Measurements from ENCODE around the gene TTLL5.

Gene TTLL5

DNA sequence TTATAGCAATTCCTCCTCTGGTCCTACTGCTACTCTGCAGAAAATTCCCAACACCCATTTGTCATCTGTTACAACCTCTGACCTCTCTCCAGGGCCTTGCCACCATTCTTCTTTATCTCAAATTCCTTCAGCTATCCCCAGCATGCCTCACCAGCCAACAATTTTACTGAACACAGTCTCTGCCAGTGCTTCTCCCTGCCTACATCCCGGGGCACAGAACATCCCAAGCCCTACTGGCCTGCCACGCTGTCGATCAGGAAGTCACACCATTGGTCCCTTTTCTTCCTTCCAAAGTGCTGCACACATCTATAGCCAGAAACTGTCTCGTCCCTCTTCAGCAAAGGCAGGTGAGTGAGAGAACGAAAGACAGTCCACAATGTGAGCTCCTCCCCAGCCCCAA, 122.1 kb downstream of the TTLL5 start:
- H3K9ac ChIP-seq (ENCODE audit: low read length) = no peak overlapping the region
- H2AFZ ChIP-seq (ENCODE audit: low read depth, low read length, severe bottlenecking) = no peak overlapping the region
- no peaks in the 10 kb centered on the region for H3F3A ChIP-seq (ENCODE audit: insufficient read depth)
- no peaks in the 10 kb centered on the region for H4K20me1 ChIP-seq (ENCODE audit: low read depth, low read length)
- TF ChIP-seq, protein P1, sequence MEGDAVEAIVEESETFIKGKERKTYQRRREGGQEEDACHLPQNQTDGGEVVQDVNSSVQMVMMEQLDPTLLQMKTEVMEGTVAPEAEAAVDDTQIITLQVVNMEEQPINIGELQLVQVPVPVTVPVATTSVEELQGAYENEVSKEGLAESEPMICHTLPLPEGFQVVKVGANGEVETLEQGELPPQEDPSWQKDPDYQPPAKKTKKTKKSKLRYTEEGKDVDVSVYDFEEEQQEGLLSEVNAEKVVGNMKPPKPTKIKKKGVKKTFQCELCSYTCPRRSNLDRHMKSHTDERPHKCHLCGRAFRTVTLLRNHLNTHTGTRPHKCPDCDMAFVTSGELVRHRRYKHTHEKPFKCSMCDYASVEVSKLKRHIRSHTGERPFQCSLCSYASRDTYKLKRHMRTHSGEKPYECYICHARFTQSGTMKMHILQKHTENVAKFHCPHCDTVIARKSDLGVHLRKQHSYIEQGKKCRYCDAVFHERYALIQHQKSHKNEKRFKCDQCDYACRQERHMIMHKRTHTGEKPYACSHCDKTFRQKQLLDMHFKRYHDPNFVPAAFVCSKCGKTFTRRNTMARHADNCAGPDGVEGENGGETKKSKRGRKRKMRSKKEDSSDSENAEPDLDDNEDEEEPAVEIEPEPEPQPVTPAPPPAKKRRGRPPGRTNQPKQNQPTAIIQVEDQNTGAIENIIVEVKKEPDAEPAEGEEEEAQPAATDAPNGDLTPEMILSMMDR (IDR thresholded peaks at IDR 0.05; ENCODE audit: insufficient read depth, low read length, poor library complexity, severe bottlenecking) = no peak
- no peak for TF ChIP-seq EZH2phosphoT487 (conservative IDR thresholded peaks at IDR 0.05; ENCODE audit: low read length)
- H3K9me2 ChIP-seq (replicated peaks; ENCODE audit: insufficient read depth, low read length) = no peaks in the 10 kb centered on the region
- H3K4me2 ChIP-seq (ENCODE audit: low read depth, low read length, poor library complexity, severe bottlenecking) = no peak overlapping the region
- no peaks in the 10 kb centered on the region for H3K27me3 ChIP-seq (ENCODE audit: low read length)
- H3K27ac ChIP-seq (ENCODE audit: low read depth, low read length) = no peak overlapping the region
- no peaks in the 10 kb centered on the region for H3K79me2 ChIP-seq (ENCODE audit: insufficient read depth, low read length)
- H3K4me3 ChIP-seq (ENCODE audit: insufficient read depth, low read length, poor library complexity, severe bottlenecking) = no peak overlapping the region
- peaks cover 17% of the 10 kb centered on the region for H3K36me3 ChIP-seq (ENCODE audit: low read length)
- no peaks in the 10 kb centered on the region for H3K9me3 ChIP-seq (ENCODE audit: insufficient read depth, low read length)

GRCh38 chr14:75783602-75784313, 122.7 kb downstream of the TTLL5 start:
- Histone ChIP-seq H3K9ac (ENCODE audit: low read length) (no peak overlapping the region), H4K20me1 (ENCODE audit: low read depth, low read length) (no peaks in the 10 kb centered on the region), H3F3A (ENCODE audit: insufficient read depth) (peaks cover under 1% of the 10 kb centered on the region; the same call in 1 of the 2 replicates), H3K79me2 (ENCODE audit: insufficient read depth, low read length) (no peaks in the 10 kb centered on the region), H3K4me2 (ENCODE audit: low read depth, low read length, poor library complexity, severe bottlenecking) (no peak overlapping the region), H3K4me3 (ENCODE audit: insufficient read depth, low read length, poor library complexity, severe bottlenecking) (no peak overlapping the region), H3K27me3 (ENCODE audit: low read length) (no peaks in the 10 kb centered on the region), H3K27ac (ENCODE audit: low read depth, low read length) (no peak overlapping the region), H3K9me2 (replicated peaks; ENCODE audit: insufficient read depth, low read length) (no peaks in the 10 kb centered on the region), H3K36me3 (ENCODE audit: low read length) (peaks cover 17% of the 10 kb centered on the region), H2AFZ (ENCODE audit: low read depth, low read length, severe bottlenecking) (no peak overlapping the region), H3K9me3 (ENCODE audit: insufficient read depth, low read length) (no peaks in the 10 kb centered on the region)
- TF ChIP-seq EZH2phosphoT487 (conservative IDR thresholded peaks at IDR 0.05; ENCODE audit: low read length) = no peak
- TF ChIP-seq, protein P1 (IDR thresholded peaks at IDR 0.05; ENCODE audit: insufficient read depth, low read length, poor library complexity, severe bottlenecking) = no peak

GRCh38 chr14:75784314-75784686, 123.3 kb downstream of the TTLL5 start:
- H3K9me2 ChIP-seq (replicated peaks; ENCODE audit: insufficient read depth, low read length) = no peaks in the 10 kb centered on the region
- no peaks in the 10 kb centered on the region for H3K79me2 ChIP-seq (ENCODE audit: insufficient read depth, low read length)
- no peak overlapping the region for H3K4me3 ChIP-seq (ENCODE audit: insufficient read depth, low read length, poor library complexity, severe bottlenecking)
- no peak overlapping the region for H3K4me2 ChIP-seq (ENCODE audit: low read depth, low read length, poor library complexity, severe bottlenecking)
- H4K20me1 ChIP-seq (ENCODE audit: low read depth, low read length) = no peaks in the 10 kb centered on the region
- no peaks in the 10 kb centered on the region for H3K9me3 ChIP-seq (ENCODE audit: insufficient read depth, low read length)
- no peak overlapping the region for H3K9ac ChIP-seq (ENCODE audit: low read length)
- no peaks in the 10 kb centered on the region for H3K27me3 ChIP-seq (ENCODE audit: low read length)
- no peak overlapping the region for H2AFZ ChIP-seq (ENCODE audit: low read depth, low read length, severe bottlenecking)
- TF ChIP-seq EZH2phosphoT487 (conservative IDR thresholded peaks at IDR 0.05; ENCODE audit: low read length) = no peak
- TF ChIP-seq, protein P1 (IDR thresholded peaks at IDR 0.05; ENCODE audit: insufficient read depth, low read length, poor library complexity, severe bottlenecking) = no peak
- no peak overlapping the region for H3K27ac ChIP-seq (ENCODE audit: low read depth, low read length)
- peaks cover 17% of the 10 kb centered on the region for H3K36me3 ChIP-seq (ENCODE audit: low read length)
- peaks cover 4% of the 10 kb centered on the region for H3F3A ChIP-seq (ENCODE audit: insufficient read depth)

All from SU-DHL-6 (cell line).